B cell (primary cell): Measurements from ENCODE around the gene PROCA1. TPM values are rescaled to one million over a fixed set of nuclear protein-coding genes. Genes with fewer than 3 reads are reported as not detected.

Source experiments
- ATAC-seq: fragments of 200-7000 bp; cut with Tn5 transposase; one replicate; pipeline ENCODE4 v1.10.0; 2021; ENCODE audit warnings: low read depth, mild to moderate bottlenecking, moderate number of reproducible peaks, moderate library complexity
- CTCF ChIA-PET: fragments of 350-600 bp; sonication (Branson Sonifier 250); formaldehyde crosslinking; loops from one replicate; lab custom pipeline; 2021; ENCODE audit warnings: antibody characterized with exemption, inconsistent platforms; lab: Charles Lee
- POLR2A ChIA-PET: fragments of 350-600 bp; sonication (Branson Sonifier 250); formaldehyde crosslinking; loops from one replicate; lab custom pipeline; 2021; ENCODE audit warnings: antibody characterized with exemption; lab: Charles Lee
- DNase-seq: peaks from one replicate; pipeline ENCODE4 v3.0.0; 2013
- H2AFZ ChIP-seq: 2 replicates; pipeline ENCODE4 v1.6.1; 2012; ENCODE audit warnings: mild to moderate bottlenecking, low read depth, low read length; ENCODE audit not compliant: insufficient read depth, poor library complexity, severe bottlenecking
- H3K27ac ChIP-seq, 2 donors: 1 replicate in 1 of 2; 2 replicates in 1 of 2; pipeline ENCODE4 v1.5.1; 2012 to 2013; ENCODE audit warnings: low read length in 2 of 2, mild to moderate bottlenecking in 2 of 2, moderate library complexity in 1 of 2
- H3K27me3 ChIP-seq, 4 experiments: fragments of 200-600 bp in 1 of 4; sonication (generic) in 1 of 4; replicated peaks in 1 of 4; 1 replicate in 2 of 4; 2 replicates in 2 of 4; pipeline versions ENCODE4 v1.6.1 to v1.7.0; 2013 to 2016; ENCODE audit warnings: low read length in 3 of 4, mild to moderate bottlenecking in 2 of 4, mixed read lengths in 1 of 4, moderate library complexity in 1 of 4; ENCODE audit not compliant: insufficient read depth in 4 of 4, control insufficient read depth in 3 of 4; ENCODE audit errors: control extremely low read depth in 1 of 4
- H3K36me3 ChIP-seq, 2 experiments: replicated peaks in 1 of 2; 1 replicate in 1 of 2; 2 replicates in 1 of 2; pipeline versions ENCODE4 v1.6.1 to v1.7.1; 2013; ENCODE audit warnings: low read length in 1 of 2; ENCODE audit not compliant: insufficient read depth in 2 of 2, control insufficient read depth in 1 of 2; ENCODE audit errors: control extremely low read depth in 1 of 2, extremely low read depth in 1 of 2
- H3K4me1 ChIP-seq, 2 donors: fragments of 200-600 bp in 1 of 2; sonication (generic) in 1 of 2; 1 replicate in 1 of 2; 2 replicates in 1 of 2; pipeline versions ENCODE4 v1.5.1 to v1.6.1; 2013 to 2017; ENCODE audit warnings: low read length in 2 of 2; ENCODE audit not compliant: control insufficient read depth in 2 of 2, insufficient read depth in 2 of 2
- H3K4me2 ChIP-seq: replicated peaks from 2 replicates; pipeline ENCODE3; 2012; ENCODE audit warnings: mild to moderate bottlenecking, low read depth, low read length; ENCODE audit not compliant: poor library complexity, severe bottlenecking
- H3K4me3 ChIP-seq, 5 experiments: fragments of 200-600 bp in 1 of 5; sonication (generic) in 1 of 5; 1 replicate in 3 of 5; 2 replicates in 2 of 5; pipeline versions ENCODE4 v1.5.1 to v1.7.0; 2011 to 2016; ENCODE audit warnings: low read length in 4 of 5, mild to moderate bottlenecking in 4 of 5, low read depth in 2 of 5, control low read depth in 1 of 5, moderate library complexity in 1 of 5; ENCODE audit not compliant: insufficient read depth in 1 of 5; ENCODE audit errors: control extremely low read depth in 1 of 5, extremely low read depth in 1 of 5
- H3K79me2 ChIP-seq: fragments of 200-600 bp; sonication (generic); one replicate; pipeline ENCODE4 v1.6.0; 2016; ENCODE audit warnings: low read length; ENCODE audit not compliant: control insufficient read depth, insufficient read depth
- H3K9ac ChIP-seq: fragments of 200-600 bp; sonication (generic); 2 replicates; pipeline ENCODE4 v1.6.1; 2017; ENCODE audit warnings: mild to moderate bottlenecking, low read length, moderate library complexity
- H3K9me3 ChIP-seq, 3 donors: one replicate each; pipeline versions ENCODE4 v1.6.1 to v1.7.1; 2013; ENCODE audit warnings: low read length in 2 of 3; ENCODE audit not compliant: control insufficient read depth in 2 of 3, insufficient read depth in 1 of 3; ENCODE audit errors: control extremely low read depth in 1 of 3
- H4K20me1 ChIP-seq: 2 replicates; pipeline ENCODE4 v1.6.0; 2012; ENCODE audit warnings: mild to moderate bottlenecking, low read length; ENCODE audit not compliant: insufficient read depth, control insufficient read depth, poor library complexity, severe bottlenecking
- H3K27ac Mint-ChIP-seq: one replicate; pipeline ENCODE4 v1.8.0; 2021; ENCODE audit warnings: mixed read lengths
- H3K27me3 Mint-ChIP-seq: one replicate; pipeline ENCODE4 v1.8.0; 2021; ENCODE audit warnings: mixed read lengths
- H3K4me1 Mint-ChIP-seq: one replicate; pipeline ENCODE4 v1.8.0; 2021; ENCODE audit warnings: mixed read lengths
- H3K4me3 Mint-ChIP-seq: one replicate; pipeline ENCODE4 v1.8.0; 2021; ENCODE audit warnings: mixed read lengths
- H3K9me3 Mint-ChIP-seq: one replicate; pipeline ENCODE4 v1.8.0; 2022; ENCODE audit warnings: mixed read lengths; ENCODE audit not compliant: insufficient read depth
- CTCF ChIP-seq: fragments of 200-600 bp; IDR thresholded peaks from one replicate; pipeline ENCODE4 v1.8.0; 2022; ENCODE audit warnings: antibody characterized with exemption, mild to moderate bottlenecking
- EZH2 ChIP-seq: IDR thresholded peaks from 2 replicates; pipeline ENCODE4 v1.6.1; 2012; ENCODE audit warnings: borderline replicate concordance, low read depth, mild to moderate bottlenecking, moderate library complexity, low read length; ENCODE audit not compliant: insufficient read depth, poor library complexity, severe bottlenecking
- WGBS: methylation state at CpG from one replicate; pipeline ENCODE4 v1.1.5; 2013; ENCODE audit warnings: missing lambda C conversion rate; ENCODE audit not compliant: insufficient coverage; 5-methylcytosine and 5-hydroxymethylcytosine counted together
- intact Hi-C: fragments of 100-400 bp; cut with micrococcal nuclease; formaldehyde crosslinking; loops from one replicate; pipeline ENCODE4 v1.10.0; 2022
- polyA plus RNA-seq: library from polyadenylated mRNA; depleted of rRNA; stranded (reverse); fragments of >200 nt; gene quantifications from 2 replicates; pipeline ENCODE4 v1.2.3, GENCODE V29; 2012
- total RNA-seq, 2 donors: library from RNA; stranded (reverse); fragments of 120-200 nt in 1 of 2; gene quantifications; 1 replicate in 1 of 2; 2 replicates in 1 of 2; pipeline versions ENCODE4 v1.2.3 to v1.2.4, GENCODE V29; 2013 to 2022

PROCA1 gene
- total and polyA plus RNA-seq, 2 donors (not counting 1 experiment from before 2014, with no cell fraction given) = 7.4 to 26.8 TPM

GRCh38 chr17:28748852-28749515 lies 37.3 kb upstream of the PROCA1 start:
- ChIA-PET POLR2A (interaction anchor here (1.0 to 16.2 kb wide), 6 partner anchors 8 to 148 kb away, joined by 3 to 511 read pairs (median 6); partner anchors contain the start of genes FLOT2, NEK8, PROCA1 and RPL23A), CTCF (interaction anchor here (0.8 to 18.9 kb wide), 10 partner anchors 10 to 178 kb away, joined by 3 to 1020 read pairs (median 12); partner anchors contain the start of genes DHRS13, NEK8, RPL23A and TLCD1)
- Histone ChIP-seq H3K36me3 (peaks cover 0 to 63% of the 10 kb centered on the region in 2 experiments), H3K27me3 (no peaks in the 10 kb centered on the region), H4K20me1 (peaks cover 84% of the 10 kb centered on the region), H3K4me2 (no peak overlapping the region), H3K79me2 (peaks cover 62% of the 10 kb centered on the region), H3K4me1 (peaks cover 36 to 40% of the 10 kb centered on the region in 2 donors), H3K9ac (no peak overlapping the region), H2AFZ (no peak overlapping the region), H3K9me3 (no peaks in the 10 kb centered on the region), H3K4me3 (no peak overlapping the region), H3K27ac (peak overlapping the region in 1 of 2 donors; percentile 15)
- peak; percentile 36 for DNase-seq
- TF ChIP-seq CTCF (no peak), EZH2 (no peak)
- H3K9me3 Mint-ChIP-seq = no peaks in the 10 kb centered on the region
- H3K27me3 Mint-ChIP-seq = no peaks in the 10 kb centered on the region
- peak overlapping the region; percentile 82 for H3K27ac Mint-ChIP-seq
- no peak for ATAC-seq
- intact Hi-C loops = no loop called here
- 97% methylated on average over 15 of the region's 18 CpGs for WGBS
- H3K4me3 Mint-ChIP-seq = peak overlapping the region; percentile 39
- peaks cover 45% of the 10 kb centered on the region for H3K4me1 Mint-ChIP-seq
